ENCODE data around the gene PRLHR.
A peak's percentile ranks its signal among the peaks of the same experiment; 100 is the strongest.

GRCh38 chr10:118607768-118608354, 12.4 kb upstream of the PRLHR start:
- TF ChIP-seq EP300 (IDR thresholded peaks at IDR 0.05; ENCODE audit: borderline replicate concordance) = 0 out of 2 replicates have a peak, but pooled peaks have one; percentile 53
- no peak for TF ChIP-seq CEBPB (IDR thresholded peaks at IDR 0.05)
- TF ChIP-seq YY1 (IDR thresholded peaks at IDR 0.05; ENCODE audit: low read depth) = no peak
- no peak for TF ChIP-seq EGR1 (IDR thresholded peaks at IDR 0.05)
- TF ChIP-seq, protein P1, sequence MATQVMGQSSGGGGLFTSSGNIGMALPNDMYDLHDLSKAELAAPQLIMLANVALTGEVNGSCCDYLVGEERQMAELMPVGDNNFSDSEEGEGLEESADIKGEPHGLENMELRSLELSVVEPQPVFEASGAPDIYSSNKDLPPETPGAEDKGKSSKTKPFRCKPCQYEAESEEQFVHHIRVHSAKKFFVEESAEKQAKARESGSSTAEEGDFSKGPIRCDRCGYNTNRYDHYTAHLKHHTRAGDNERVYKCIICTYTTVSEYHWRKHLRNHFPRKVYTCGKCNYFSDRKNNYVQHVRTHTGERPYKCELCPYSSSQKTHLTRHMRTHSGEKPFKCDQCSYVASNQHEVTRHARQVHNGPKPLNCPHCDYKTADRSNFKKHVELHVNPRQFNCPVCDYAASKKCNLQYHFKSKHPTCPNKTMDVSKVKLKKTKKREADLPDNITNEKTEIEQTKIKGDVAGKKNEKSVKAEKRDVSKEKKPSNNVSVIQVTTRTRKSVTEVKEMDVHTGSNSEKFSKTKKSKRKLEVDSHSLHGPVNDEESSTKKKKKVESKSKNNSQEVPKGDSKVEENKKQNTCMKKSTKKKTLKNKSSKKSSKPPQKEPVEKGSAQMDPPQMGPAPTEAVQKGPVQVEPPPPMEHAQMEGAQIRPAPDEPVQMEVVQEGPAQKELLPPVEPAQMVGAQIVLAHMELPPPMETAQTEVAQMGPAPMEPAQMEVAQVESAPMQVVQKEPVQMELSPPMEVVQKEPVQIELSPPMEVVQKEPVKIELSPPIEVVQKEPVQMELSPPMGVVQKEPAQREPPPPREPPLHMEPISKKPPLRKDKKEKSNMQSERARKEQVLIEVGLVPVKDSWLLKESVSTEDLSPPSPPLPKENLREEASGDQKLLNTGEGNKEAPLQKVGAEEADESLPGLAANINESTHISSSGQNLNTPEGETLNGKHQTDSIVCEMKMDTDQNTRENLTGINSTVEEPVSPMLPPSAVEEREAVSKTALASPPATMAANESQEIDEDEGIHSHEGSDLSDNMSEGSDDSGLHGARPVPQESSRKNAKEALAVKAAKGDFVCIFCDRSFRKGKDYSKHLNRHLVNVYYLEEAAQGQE (IDR thresholded peaks at IDR 0.05; ENCODE audit: low read depth) = no peak
- no peak for TF ChIP-seq CREB1 (IDR thresholded peaks at IDR 0.05; ENCODE audit: low read depth)
- TF ChIP-seq RAD21 (IDR thresholded peaks at IDR 0.05; ENCODE audit: low read depth) = no peak
- peak; percentile 85 for TF ChIP-seq NFIC (IDR thresholded peaks at IDR 0.05)
- 0 out of 2 replicates have a peak, but pooled peaks have one; percentile 19 for TF ChIP-seq MAX (IDR thresholded peaks at IDR 0.05)
- TF ChIP-seq TEAD4 (IDR thresholded peaks at IDR 0.05) = no peak
- no peak for TF ChIP-seq TAF1 (IDR thresholded peaks at IDR 0.05; ENCODE audit: low read depth)
- no peak for TF ChIP-seq FOXM1 (IDR thresholded peaks at IDR 0.05; ENCODE audit: borderline replicate concordance, low read depth)

All from Ishikawa (cell line).